ENCODE results near the gene CNGA3.
"Not testable (repeated sequence)": the region's sequence is repeated elsewhere in the genome, so short reads cannot be mapped to it uniquely, and the experiment has no call there.

The CNGA3 gene

GRCh38 chr2:98346311-98347236, at the start of gene CNGA3:
TSS of gene CNGA3 (plus strand) at chr2:98346456. CDS start at chr2:98369976, 23,520 bp downstream.
- no peak for DNase-seq

GRCh38 chr2:98297817-98298682, 48.2 kb upstream of the CNGA3 start:
- DNase-seq, result no peak

GRCh38 chr2:98298683-98299164, 47.5 kb upstream of the CNGA3 start:
- no peak for DNase-seq

DNA sequence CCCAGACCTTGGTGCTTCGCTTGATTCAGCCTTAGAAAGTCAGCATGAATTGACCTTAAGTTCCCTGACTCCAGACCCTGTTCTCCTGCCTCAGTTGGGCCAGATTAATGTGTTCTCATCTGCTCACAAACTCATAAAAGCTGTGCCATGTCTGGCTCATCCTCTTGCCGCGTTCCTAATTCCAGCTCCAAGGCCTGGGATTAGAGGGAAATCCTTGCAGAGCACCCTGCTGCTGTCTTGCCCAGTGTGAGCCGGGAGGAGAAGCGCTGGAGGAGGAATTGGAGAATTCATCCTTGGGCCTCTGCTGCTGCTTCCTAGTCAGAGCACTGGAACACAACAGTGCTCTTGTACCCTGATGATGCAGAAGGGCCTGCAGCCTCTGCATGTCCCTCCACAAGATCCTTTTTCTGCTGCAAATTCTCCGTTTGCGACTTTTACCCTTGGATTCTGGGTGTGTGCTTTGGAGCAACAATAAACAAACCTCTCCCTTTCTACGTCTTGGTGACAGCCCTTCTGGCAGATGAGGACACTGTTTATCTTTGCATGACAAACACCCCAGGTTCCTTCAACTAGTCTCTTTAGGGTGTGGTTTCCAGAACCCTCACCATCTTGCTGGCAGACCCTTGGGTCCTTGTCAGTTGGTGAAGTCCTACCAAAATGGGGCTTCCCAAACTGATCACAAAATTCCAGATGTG, 46.9 kb upstream of the CNGA3 start:
- DNase-seq, result no peak

GRCh38 chr2:98300141-98300874, 45.9 kb upstream of the CNGA3 start:
- DNase-seq, result no peak

DNA sequence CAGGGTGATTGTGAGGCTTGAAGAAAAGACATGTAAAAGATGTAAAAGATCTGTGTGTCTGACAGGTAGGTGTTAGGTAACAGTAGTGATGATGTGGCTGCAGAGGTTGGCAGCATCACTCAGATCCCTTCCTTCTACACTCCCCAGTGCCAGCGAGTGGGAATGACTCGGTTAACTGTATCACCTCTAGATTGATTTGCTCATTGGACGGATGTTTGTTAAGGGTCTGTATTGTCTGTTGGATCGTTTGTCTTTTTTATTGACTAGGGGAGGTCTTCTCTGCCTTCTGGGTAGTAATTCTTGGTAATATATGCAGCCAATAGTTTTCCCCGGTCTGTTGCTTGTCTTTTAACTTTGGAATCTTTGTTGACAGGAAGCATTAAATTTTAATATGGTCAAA, 44.8 kb upstream of the CNGA3 start:
- DNase-seq, result no peak

- not testable (repeated sequence) for DNase-seq
Observed at GRCh38 chr2:98307131-98307696, 39.0 kb upstream of the CNGA3 start.

GRCh38 chr2:98308068-98308467, 38.2 kb upstream of the CNGA3 start:
- no peak for DNase-seq

- DNase-seq, result no peak
Observed at GRCh38 chr2:98308532-98308931, 37.7 kb upstream of the CNGA3 start.

DNA sequence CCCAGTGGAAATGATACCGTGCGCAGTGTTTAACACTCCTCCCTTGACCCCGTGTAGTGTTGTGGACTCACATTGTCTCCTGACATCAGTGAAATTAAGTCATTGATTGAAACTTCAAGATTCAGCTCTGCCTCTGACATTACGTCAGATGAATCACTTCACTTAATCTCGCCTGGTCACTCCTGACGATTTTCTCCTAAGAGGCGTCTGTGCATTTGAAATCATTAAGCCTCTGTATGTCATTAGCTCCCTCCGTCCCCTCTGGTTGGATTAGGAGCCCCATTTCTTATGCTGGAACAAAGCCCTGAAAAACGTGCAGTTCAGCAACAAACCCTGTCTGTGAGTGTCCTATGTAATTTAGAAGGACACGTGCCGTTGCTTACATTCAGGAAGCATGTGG, 36.7 kb upstream of the CNGA3 start:
- no peak for DNase-seq

- DNase-seq, result no peak
Observed at GRCh38 chr2:98310010-98310409, 36.2 kb upstream of the CNGA3 start.

- DNase-seq, result no peak
Observed at GRCh38 chr2:98311090-98311489, 35.2 kb upstream of the CNGA3 start.

DNA sequence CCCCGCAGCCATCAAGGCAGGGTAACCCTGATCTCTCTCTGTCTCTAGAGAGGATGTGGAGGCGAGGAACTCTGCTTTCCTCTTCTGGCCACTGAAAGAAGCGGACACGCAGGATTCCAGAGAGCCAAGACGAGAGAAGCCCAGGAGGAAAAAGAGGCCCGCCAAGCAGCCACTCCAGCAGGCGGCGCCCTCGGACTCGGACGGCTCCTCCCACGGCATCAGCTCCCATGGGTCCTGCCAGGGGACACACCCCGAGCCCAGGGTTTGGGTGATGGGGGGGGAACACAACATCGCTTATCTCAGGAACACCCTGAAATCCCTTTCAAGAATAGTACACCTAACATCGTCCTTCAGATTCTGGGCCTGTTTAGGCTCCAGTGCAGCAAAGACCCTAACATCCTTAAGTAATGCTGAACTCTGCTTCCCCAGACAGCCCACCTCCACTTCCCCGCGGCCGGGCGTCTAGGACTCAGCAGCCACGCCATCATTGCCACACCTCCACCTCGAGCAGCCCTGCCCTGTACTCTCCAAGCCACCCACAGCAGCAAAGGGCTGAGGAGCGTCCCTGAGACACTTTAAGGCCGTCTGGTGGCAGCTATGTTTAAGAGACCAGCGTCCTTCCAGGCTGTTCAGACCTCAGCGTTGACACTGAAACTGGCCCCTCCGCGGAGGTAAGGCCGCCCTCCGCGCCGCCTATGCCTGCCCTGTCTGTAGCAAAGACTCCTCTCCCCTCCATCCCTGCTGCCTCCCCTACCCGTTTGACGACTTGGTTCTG, 34.3 kb upstream of the CNGA3 start:
- no peak for DNase-seq

DNA sequence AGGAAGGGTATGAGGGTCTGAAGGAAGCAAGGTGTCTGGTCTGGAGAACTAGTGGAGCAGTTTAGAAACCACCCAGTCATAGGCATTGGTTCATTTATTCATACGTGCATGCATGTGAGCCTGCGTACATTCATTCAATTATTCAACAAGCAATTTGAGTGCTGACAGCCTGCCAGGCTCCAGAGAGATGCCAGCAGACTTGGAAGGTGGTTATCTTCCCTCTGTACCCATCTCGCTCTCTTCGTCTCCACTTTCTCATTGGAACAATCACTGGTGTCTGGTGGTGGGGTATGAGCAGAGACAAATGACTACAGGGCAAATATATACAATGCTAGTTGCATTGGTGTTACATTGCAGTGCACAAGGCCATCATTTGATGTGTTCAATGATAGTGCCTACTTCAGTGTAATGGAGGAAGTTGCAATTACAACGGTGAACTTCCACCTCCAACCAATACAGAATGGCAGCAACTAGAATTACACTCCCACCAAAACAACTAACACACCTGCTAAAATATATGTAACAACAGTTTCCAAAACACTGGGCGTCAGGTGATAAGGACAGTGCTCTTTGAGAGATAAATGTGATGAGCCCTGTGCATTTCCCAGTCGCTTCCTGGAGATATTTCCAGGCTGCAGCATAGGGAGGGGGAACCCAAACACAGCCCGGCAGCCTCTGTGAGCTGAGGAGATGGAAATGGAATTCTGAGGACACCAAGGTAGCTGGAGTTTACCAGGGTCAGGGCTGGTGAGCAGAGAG, 32.6 kb upstream of the CNGA3 start:
- DNase-seq, result no peak

GRCh38 chr2:98314251-98314650, 32.0 kb upstream of the CNGA3 start:
- DNase-seq, result no peak

GRCh38 chr2:98315957-98316356, 30.3 kb upstream of the CNGA3 start:
- DNase-seq, result no peak

DNA sequence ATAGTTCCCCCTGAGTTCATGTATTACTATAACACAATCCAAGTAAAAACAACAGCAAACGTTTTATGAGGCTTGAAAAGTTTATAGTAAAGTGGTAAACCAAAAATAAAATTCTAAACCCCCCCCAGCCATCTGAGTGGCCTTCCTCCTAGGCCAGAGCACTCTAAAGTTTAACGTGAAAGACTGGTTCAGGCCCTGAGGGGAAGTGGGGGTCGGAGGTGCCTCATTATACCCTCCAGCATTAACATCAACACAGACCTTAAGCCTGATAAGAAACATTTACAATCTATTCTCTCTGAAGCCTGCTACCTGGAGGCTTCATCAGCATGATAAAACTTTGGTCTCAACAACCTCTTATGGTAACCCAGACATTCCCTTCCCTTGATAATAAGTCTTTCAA, 29.0 kb upstream of the CNGA3 start:
- DNase-seq, result no peak

- DNase-seq, result not testable (repeated sequence)
Observed at GRCh38 chr2:98320171-98320570, 26.1 kb upstream of the CNGA3 start.

DNA sequence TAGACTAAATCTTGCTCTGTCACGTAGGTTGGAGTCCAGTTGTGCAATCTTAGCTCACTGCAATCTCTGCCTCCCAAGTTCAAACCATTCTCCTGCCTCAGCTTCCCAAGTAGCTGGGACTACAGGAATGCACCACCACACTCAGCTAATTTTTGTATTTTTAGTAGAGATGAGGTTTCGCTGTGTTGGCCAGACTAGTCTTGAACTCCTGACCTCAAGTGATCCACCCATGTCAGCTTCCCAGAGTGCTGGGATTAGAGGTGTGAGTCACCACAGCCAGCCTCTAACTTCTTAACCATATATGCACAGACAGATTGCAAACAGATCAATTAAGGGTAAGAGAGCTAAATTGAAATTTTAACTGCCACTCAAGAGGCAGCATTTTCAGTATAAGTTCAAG, 22.1 kb upstream of the CNGA3 start:
- DNase-seq, result no peak

GRCh38 chr2:98327776-98328175, 18.5 kb upstream of the CNGA3 start:
- DNase-seq, result no peak

Measured in CD4-positive, alpha-beta T cell treated with Interleukin-17A for 4 hours (primary cell).